SW480 (cell line): ENCODE data around the gene SKAP1.

Source experiments
- DNase-seq: peaks from one replicate; pipeline ENCODE4 v3.0.0-alpha.2; 2016; ENCODE audit warnings: low spot score

Gene SKAP1

DNA sequence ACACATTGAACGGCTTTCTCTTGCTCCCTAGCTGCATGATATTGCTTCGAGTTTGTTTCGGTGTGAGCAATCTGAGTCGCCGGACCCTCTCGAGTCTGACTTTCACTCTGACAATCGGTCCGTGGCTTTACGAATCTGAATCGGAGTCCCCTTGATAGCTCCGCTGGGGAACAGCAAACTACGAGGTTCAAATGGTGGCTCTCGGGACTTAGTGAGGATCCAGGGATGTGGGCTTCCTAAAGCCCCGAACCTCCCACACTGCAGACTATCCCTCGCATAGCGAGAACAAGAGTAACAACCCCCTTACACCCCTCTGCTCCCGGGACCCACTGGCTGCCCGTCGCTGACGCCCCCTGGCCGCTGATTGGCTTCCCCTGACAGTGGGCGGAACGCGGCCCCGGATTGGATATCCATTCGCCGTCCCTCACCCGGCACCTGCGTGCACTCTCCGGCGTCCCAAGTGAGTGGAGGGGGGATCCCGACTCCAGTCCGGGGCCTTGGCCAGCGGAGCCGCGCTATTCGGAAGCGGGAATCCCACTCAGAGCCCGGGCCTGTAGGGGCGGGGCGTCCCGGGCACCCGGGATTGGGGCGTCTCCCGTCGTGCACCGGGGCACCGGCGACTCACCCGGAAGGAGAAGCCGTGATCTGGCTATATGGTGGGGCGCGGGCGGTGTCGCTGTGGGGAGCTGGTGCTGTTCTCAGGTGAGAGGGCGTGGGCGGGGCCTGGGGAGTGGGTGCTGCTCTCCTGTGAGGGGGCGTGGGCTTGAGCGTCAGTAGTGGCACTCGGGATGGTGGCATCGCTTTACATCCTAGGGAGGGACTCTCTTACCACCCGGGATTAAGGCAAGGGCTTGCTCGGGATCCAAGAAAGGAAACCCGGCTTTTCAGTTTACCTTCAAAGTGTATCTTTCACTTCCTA, 322.6 kb downstream of the SKAP1 start, which contains the start of gene SNX11:
Gene SNX11, plus strand, starts transcription at position 630 of the 919 bp plus-strand sequence. CDS start 4,278 bp downstream, outside the sequence.
- DNase-seq: peak; percentile 91

DNA sequence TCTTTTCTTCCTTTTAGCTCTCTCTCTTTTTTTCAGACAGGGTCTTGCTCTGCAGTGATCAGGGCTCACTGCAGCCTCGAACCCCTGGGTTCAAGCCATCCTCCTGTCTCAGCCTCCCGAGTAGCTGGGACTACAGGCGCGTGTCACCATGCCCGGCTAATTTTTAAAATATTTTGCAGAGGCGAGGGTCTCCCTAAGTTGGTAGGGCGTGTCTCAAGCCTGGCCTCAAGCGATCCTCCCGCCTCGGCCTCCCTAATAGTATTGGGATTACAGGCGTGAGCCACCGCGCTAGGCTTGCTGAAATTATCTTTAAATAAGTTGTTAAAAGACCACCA, 323.2 kb downstream of the SKAP1 start:
- DNase-seq: no peak

- no peak for DNase-seq
Measured at GRCh38 chr17:48104440-48104839, 325.6 kb downstream of the SKAP1 start.

DNA sequence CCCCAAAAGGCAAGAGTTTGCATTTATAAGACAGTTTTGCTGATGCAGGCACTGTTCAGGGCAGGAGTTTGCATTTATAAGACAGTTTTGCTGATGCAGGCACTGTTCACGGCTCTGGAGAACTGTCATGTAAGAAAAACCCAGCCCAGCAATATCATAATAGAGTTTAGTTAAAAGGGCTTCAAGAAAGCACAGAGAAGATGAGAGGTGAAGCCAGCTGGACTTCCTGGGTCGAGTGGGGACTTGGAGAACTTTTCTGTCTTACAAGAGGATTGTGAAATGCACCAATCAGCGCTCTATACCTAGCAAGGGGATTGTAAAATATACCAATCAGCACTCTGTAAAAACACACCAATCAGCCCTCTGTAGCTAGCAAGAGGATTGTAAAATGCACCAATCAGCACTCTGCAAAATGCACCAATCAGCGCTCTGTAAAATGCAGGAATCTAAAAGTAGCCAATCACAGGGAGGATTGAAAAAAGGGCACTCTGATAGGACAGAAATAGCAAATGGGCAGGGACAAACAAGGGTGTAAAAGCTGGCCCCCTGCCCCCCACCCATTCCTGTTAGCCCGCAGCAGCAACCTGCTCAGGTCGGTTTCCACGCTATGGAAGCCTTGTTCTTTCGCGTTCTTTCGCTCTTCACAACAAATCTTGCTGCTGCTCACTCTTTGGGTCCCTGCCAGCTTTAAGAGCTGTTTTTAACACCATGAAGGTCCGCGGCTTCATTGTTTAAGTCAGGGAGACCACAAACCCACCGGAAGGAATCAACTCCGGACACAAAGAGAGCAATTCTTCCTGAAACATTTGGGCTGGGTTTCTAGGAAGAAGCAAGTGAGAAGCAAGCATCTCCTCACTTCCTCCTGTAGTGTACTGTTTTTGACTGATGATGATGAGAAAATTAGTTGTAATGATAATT, 327.0 kb downstream of the SKAP1 start:
- no peak for DNase-seq

DNA sequence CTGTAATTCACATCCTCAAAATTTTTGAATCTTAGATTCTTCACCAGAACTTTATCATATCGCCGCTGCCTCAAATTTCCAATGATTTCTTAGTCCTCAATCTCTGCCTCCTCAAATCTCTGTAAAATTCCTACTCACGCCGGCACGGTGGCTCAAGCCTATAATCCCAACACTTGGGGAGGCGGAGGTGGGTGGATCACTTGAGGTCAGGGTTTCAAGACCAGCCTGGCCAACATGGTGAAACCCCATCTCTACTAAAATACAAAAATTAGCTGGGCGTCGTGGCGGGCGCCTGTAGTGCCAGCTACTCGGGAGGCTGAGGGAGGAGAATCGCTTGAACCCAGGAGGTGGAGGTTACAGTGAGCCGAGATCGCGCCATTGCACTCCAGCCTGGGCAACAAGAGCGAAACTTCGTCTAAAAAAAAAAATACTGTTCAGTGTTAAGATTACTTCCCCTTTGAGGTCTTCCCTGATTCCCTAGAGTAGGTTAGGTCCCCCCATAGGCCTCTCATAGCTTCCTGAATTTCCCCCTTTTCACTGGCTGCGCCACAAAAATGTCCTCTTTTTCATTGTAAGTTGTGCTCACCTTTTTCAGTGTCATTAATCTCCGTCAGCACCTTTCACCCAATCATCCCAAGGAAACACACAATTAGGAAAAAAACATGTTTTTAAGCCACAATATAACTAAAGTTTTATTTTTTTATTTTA, 327.8 kb downstream of the SKAP1 start:
- no peak for DNase-seq

DNA sequence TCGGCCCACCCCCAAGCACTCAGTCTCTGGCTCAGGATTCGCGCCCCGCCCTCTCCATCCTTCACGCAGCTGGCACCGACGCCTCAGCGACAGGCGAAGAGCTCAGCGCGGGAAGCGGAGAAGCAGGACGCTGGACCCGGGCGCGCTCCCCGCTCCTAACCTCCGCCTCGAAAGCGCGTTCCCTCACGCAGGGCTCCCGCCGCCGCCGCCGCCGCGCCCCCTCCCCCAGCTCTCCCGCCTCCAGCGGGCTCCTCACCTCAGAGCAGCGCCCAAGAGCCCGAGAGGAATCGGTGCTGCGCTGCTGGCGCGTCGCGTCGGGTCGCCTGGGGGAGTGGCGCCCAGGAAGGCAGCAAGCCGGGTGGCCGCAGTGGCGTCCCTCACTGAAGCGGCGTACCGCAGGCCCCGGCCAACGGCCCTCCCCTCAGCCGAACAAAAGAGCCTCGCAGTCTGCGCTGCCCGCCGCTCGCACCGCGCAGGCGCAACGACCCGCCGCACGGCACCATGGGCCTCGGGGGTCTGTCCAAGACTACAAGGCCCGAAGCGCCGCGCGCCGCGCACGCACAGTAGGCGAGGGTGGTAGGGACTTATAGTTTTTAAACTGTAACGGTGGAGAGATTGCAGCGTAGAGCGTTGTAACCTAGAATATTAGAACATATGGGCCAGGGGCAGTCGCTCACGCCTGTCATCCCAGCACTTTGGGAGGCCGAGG, 328.8 kb downstream of the SKAP1 start, which contains the start of gene CBX1:
Gene CBX1, minus strand, starts transcription at position 467 of the 709 bp plus-strand sequence. CDS start 24,474 bp downstream, outside the sequence.
- DNase-seq: peak; percentile 93

- DNase-seq: peak; percentile 74
Measured at GRCh38 chr17:48100591-48101011, 329.4 kb downstream of the SKAP1 start.

DNA sequence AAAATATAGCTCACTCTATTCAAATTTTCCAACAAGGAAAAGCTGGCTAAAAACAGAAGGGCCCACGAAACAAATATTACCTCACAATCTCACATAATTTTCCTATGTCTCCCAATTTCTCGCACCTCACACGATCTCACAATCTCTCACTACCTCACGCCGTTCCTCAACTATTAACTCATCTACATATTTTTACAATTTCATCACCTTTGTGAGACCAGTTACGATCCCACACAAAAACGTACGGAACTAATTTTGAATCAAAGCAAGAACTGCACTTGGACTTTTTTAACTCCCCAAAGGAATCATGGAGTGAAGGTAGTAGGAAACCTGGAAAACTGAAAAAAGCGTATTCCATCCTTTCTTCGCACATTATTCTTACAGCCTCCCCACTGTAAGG, 329.9 kb downstream of the SKAP1 start:
- no peak for DNase-seq

GRCh38 chr17:48095611-48096010, 334.4 kb downstream of the SKAP1 start:
- no peak for DNase-seq

- DNase-seq: no peak
Measured at GRCh38 chr17:48093341-48094045, 336.5 kb downstream of the SKAP1 start.

DNA sequence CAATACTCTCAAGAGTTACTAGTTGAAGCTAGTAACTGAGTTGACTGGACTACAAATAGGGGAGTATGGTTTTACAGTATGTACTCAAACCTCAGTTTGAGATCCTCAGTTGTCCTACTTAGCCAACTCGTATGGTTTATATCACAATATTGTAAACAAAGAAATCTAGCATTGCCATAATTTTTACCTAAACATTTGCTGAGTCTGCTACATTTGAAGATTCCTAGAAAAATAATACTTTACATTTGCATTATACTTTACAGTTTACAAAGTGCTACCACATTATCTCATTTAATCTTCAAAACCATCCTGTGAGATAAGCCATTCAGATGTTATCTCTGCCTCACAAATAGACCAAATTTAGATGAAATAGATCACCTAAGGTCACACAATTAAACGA, 345.1 kb downstream of the SKAP1 start:
- no peak for DNase-seq
